ENCODE results near the gene TMEM134.
A peak's percentile ranks its signal among the peaks of the same experiment; 100 is the strongest.
"Not testable (repeated sequence)": the region's sequence is repeated elsewhere in the genome, so short reads cannot be mapped to it uniquely, and the experiment has no call there.

The TMEM134 gene

GRCh38 chr11:67468759-67469507 is at the start of gene TMEM134:
Gene TMEM134 (minus strand): TSS chr11:67469251. CDS start chr11:67469192, 59 bp downstream.
- peak; percentile 86 to 89 for DNase-seq (ENCODE audit: low read depth in 2 of 2, low spot score in 1 of 2)

GRCh38 chr11:67517784-67518552 is 48.9 kb upstream of the TMEM134 start:
- DNase-seq (ENCODE audit: low read depth in 2 of 2, low spot score in 1 of 2) = no peak

- DNase-seq (ENCODE audit: low read depth in 2 of 2, low spot score in 1 of 2) = no peak
Measured at GRCh38 chr11:67516806-67517205, 47.8 kb upstream of the TMEM134 start.

GRCh38 chr11:67514116-67514515 is 45.1 kb upstream of the TMEM134 start:
- no peak for DNase-seq (ENCODE audit: low read depth in 2 of 2, low spot score in 1 of 2)

GRCh38 chr11:67511558-67511957 is 42.5 kb upstream of the TMEM134 start:
- not testable (repeated sequence) for DNase-seq (ENCODE audit: low read depth in 2 of 2, low spot score in 1 of 2)

- DNase-seq (ENCODE audit: low read depth in 2 of 2, low spot score in 1 of 2) = no peak
Measured at GRCh38 chr11:67510023-67510345, 40.9 kb upstream of the TMEM134 start.

- peak; percentile 99 for DNase-seq (ENCODE audit: low read depth in 2 of 2, low spot score in 1 of 2)
Measured at GRCh38 chr11:67508486-67509121, 39.6 kb upstream of the TMEM134 start.

GRCh38 chr11:67507864-67508485 is 38.9 kb upstream of the TMEM134 start, which contains the start of gene CDK2AP2:
Gene CDK2AP2 (minus strand): TSS chr11:67508162. CDS start chr11:67508082, 80 bp downstream.
- peak; percentile 89 to 95 for DNase-seq (ENCODE audit: low read depth in 2 of 2, low spot score in 1 of 2)

GRCh38 chr11:67507242-67507863 is 38.3 kb upstream of the TMEM134 start:
- no peak for DNase-seq (ENCODE audit: low read depth in 2 of 2, low spot score in 1 of 2)

GRCh38 chr11:67506426-67507051 is 37.5 kb upstream of the TMEM134 start:
- no peak for DNase-seq (ENCODE audit: low read depth in 2 of 2, low spot score in 1 of 2)

- peak; percentile 72 to 78 for DNase-seq (ENCODE audit: low read depth in 2 of 2, low spot score in 1 of 2)
Measured at GRCh38 chr11:67505605-67506396, 36.8 kb upstream of the TMEM134 start.

- peak; percentile 46 to 60 for DNase-seq (ENCODE audit: low read depth in 2 of 2, low spot score in 1 of 2)
Measured at GRCh38 chr11:67504950-67505581, 36.0 kb upstream of the TMEM134 start, which contains the start of gene PITPNM1. Gene PITPNM1 (minus strand): TSS chr11:67505363. CDS start chr11:67504180, 1,183 bp downstream.

GRCh38 chr11:67504005-67504949 is 35.2 kb upstream of the TMEM134 start:
- no peak for DNase-seq (ENCODE audit: low read depth in 2 of 2, low spot score in 1 of 2)

- DNase-seq (ENCODE audit: low read depth in 2 of 2, low spot score in 1 of 2) = no peak
Measured at GRCh38 chr11:67503119-67504004, 34.3 kb upstream of the TMEM134 start.

- DNase-seq (ENCODE audit: low read depth in 2 of 2, low spot score in 1 of 2) = no peak
Measured at GRCh38 chr11:67502328-67502979, 33.4 kb upstream of the TMEM134 start.

- no peak for DNase-seq (ENCODE audit: low read depth in 2 of 2, low spot score in 1 of 2)
Measured at GRCh38 chr11:67501854-67502253, 32.8 kb upstream of the TMEM134 start.
